Bronchial epithelial cell (primary cell): ENCODE results near the gene MYPN. TPM values are rescaled to one million over a fixed set of nuclear protein-coding genes. Genes with fewer than 3 reads are reported as not detected.

Experiments
- DNase-seq: peaks from one replicate; pipeline ENCODE4 v3.0.0-alpha.2; 2010; ENCODE audit warnings: low read depth
- FAIRE-seq: peaks from 2 replicates; lab custom pipeline; 2011; peaks lifted over from hg19 to GRCh38; lab: Jason Lieb, UNC
- H3K27me3 ChIP-seq: 2 replicates; pipeline ENCODE4 v1.5.1; 2011; ENCODE audit warnings: low read length; ENCODE audit not compliant: control insufficient read depth, insufficient read depth
- H3K36me3 ChIP-seq: 2 replicates; pipeline ENCODE4 v1.5.1; 2011; ENCODE audit warnings: low read length; ENCODE audit not compliant: control insufficient read depth, insufficient read depth
- H3K4me3 ChIP-seq: 2 replicates; pipeline ENCODE4 v1.5.1; 2011; ENCODE audit warnings: mild to moderate bottlenecking, low read depth, low read length, control low read depth
- CTCF ChIP-seq: IDR thresholded peaks from 2 replicates; pipeline ENCODE4 v1.5.1; 2011; ENCODE audit warnings: mild to moderate bottlenecking, moderate library complexity, low read length, control low read depth, inconsistent platforms; ENCODE audit not compliant: insufficient read depth, severe bottlenecking
- total RNA-seq: library from RNA; depleted of rRNA; stranded (reverse); fragments of >200 nt; gene quantifications from 2 replicates; pipeline ENCODE4 v1.2.1, GENCODE V29; 2014

MYPN gene
- total RNA-seq, 1 donor from 2014 or later = not detected

DNA sequence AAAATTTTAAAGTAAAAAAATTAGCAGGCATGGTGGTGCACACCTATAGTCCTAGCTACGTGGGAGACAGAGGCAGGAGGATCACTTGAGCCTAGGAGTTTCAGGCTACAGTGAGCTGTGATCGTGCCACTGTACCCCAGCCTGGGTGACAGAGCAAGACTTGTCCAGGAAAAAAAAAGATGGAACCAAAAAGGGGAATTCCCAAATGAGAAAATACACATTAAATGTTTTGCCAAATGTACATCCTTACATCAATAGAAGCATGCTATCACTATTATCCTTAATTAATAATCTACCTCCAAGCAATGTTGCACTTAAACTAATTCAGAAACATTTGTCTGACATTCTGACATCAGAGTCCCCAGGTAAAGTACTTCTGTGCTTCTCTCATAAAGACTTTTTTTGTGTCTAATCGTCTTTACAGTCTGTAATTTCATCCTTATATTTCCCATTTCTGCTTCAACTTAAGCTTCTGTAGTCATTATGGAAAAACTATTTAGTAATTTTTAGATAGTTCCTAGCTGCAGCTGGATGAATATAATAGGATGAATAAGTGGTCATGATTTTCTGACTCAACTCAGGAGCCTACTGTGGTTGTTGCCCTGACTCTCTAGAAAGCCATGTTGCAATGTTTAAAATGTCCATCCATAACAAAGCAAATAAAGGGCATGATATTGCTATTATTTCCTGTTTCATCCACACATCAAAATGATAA is 57.7 kb downstream of the MYPN start:
- no peak overlapping the region for H3K4me3 ChIP-seq
- DNase-seq = peak; percentile 34
- no peak for FAIRE-seq
- H3K27me3 ChIP-seq = no peaks in the 10 kb centered on the region
- TF ChIP-seq CTCF = no peak
- H3K36me3 ChIP-seq = no peaks in the 10 kb centered on the region

DNA sequence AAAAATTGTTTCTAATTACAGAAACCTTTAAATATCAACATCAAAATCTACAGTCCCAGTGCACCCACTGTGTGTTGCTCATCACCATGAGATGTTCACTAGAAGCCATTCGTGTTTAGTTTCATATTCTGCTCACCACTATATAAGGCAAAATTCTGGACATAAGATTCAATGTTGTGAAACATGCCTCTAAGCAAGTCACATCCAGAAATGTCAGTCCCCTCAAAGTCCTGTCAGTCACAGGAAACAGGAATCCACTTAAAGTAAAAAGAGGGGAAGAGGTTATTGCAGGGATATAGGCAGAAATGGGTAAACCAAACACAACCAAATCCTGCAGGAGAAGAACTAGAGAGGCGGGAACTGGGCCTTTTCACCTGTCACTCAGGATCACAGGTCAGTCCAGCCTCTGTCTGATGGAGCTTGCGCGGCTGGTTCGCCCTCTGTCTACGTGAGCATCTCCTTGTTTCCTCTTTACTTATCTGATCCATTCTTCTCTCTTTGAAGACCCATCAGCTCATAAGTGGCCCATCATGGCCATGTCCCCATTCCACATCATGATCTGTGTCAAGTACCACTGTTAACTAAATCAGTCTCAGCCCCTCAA is 58.4 kb downstream of the MYPN start:
- H3K27me3 ChIP-seq = no peaks in the 10 kb centered on the region
- H3K36me3 ChIP-seq = no peaks in the 10 kb centered on the region
- TF ChIP-seq CTCF = no peak
- DNase-seq (no peak), FAIRE-seq (no peak)
- no peak overlapping the region for H3K4me3 ChIP-seq

DNA sequence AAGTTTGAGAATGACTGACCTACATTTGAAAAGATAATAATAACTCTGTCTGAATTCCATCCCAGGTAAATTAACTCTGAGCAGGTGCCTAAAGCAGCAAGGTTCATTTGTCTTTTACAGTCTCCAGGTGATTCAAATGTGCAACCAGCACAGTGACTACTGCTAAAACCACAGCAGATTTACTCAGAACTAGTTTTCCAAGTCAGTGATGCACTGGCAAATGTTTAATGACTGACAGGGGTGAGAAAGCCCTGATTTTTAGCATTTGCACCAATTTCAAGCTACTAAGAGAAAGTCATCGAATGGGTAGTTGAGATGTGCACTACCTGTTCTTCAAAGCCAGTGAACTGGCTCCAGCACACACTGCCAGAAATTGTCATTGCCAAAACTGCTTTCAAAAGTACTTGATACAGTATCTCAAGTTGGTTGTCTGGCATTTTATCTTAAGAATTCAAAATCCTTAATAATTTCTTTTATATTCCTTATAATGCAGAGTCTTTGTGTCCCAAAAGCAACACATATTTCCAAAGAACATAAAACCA is 62.3 kb downstream of the MYPN start:
- DNase-seq = no peak

GRCh38 chr10:68172324-68172723 is 63.0 kb downstream of the MYPN start:
- H3K36me3 ChIP-seq = no peaks in the 10 kb centered on the region
- no peak for TF ChIP-seq CTCF
- no peak for DNase-seq
- no peak overlapping the region for H3K4me3 ChIP-seq
- FAIRE-seq = no peak
- H3K27me3 ChIP-seq = no peaks in the 10 kb centered on the region

More for the DNA sequence above, 62.3 kb downstream of the MYPN start:
- no peak for FAIRE-seq
- H3K36me3 ChIP-seq = no peaks in the 10 kb centered on the region
- no peak for TF ChIP-seq CTCF
- H3K4me3 ChIP-seq = no peak overlapping the region
- H3K27me3 ChIP-seq = no peaks in the 10 kb centered on the region

DNA sequence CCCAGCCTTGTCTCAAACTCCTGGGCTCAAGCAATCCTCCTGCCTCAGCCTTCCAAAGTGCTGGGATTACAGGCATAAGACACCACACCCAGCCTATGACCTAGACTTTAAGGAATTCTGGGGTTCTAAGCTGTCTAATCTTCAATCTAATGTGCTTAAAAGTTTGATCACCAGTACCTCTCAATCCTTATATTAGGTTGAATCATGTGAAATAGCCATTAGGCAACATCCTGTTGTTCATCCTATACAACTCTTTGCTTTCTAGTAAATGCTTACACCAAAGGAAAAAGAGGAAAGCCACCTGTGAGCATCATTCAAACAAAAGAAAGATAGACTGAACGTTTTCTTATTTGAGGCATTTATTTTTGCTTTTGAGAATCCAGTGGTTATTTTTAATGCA is 66.7 kb downstream of the MYPN start:
- Histone ChIP-seq H3K36me3 (no peaks in the 10 kb centered on the region), H3K27me3 (no peaks in the 10 kb centered on the region), H3K4me3 (no peak overlapping the region)
- DNase-seq (peak; percentile 63), FAIRE-seq (no peak)
- no peak for TF ChIP-seq CTCF
